Neural progenitor cell (in vitro differentiated cells): ENCODE data around the gene EFCAB8.

Source experiments
- EZH2 ChIP-seq: fragments of 200-600 bp; sonication (generic); IDR thresholded peaks from 2 replicates; pipeline ENCODE4 v1.6.1; 2017; ENCODE audit warnings: antibody characterized with exemption, mild to moderate bottlenecking, moderate library complexity
- TF ChIP-seq, protein P1 (sequence below): fragments of 200-600 bp; sonication (generic); IDR thresholded peaks from 2 replicates; pipeline ENCODE4 v1.5.1; 2017; ENCODE audit warnings: antibody characterized with exemption, mild to moderate bottlenecking

DNA sequence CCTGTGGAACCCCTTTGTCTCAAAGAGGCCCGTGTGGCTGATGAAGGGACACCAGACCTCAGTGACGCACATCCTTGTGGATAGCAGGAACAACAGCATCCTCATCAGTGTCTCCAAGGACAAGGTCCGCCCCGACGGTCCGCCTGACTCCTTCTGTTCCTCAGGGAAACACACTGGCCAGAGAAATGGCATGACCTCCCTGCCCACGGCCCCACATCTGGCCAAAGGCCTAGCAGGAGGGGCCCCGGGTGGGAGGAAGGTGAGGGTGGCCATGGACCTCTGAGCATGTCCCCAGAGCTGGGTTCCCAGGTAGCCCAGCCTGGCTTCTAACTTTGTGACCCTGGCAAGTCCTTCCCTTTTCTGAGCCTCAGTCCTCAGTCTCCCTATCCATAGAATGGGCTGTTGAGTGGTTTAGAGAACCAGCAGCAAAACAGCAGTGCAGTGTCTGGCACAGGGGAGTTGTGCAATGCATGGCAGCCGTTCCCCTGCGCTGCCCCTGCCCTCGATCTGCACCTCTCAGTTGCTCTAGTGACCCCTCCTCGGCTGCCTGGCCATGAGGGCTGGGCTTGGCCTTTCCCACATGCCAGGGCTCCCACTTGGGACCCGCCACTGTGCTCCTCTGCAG is 48.3 kb downstream of the EFCAB8 start:
- TF ChIP-seq, protein P1, sequence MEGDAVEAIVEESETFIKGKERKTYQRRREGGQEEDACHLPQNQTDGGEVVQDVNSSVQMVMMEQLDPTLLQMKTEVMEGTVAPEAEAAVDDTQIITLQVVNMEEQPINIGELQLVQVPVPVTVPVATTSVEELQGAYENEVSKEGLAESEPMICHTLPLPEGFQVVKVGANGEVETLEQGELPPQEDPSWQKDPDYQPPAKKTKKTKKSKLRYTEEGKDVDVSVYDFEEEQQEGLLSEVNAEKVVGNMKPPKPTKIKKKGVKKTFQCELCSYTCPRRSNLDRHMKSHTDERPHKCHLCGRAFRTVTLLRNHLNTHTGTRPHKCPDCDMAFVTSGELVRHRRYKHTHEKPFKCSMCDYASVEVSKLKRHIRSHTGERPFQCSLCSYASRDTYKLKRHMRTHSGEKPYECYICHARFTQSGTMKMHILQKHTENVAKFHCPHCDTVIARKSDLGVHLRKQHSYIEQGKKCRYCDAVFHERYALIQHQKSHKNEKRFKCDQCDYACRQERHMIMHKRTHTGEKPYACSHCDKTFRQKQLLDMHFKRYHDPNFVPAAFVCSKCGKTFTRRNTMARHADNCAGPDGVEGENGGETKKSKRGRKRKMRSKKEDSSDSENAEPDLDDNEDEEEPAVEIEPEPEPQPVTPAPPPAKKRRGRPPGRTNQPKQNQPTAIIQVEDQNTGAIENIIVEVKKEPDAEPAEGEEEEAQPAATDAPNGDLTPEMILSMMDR = no peak
- no peak for TF ChIP-seq EZH2
